ENCODE measurements around the gene UNC79.

DNA sequence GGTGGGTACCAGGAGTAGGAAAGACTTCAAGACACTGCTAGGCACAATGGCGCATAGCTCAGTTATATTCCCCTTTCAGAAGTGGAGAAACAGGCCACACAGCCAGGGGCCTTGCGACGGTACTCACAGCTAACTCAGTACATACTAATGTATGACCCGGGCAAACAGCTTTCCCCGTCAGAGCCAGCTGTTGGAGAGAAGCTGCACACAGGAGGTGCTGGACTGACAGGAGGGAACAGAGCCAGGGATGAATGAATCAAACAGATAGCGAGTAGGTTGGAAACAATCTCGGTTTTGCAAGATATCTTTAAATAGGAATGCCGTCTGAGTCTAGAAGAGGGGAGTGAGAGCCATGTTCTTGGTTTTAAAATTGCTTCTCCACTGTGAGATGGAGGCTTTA is 312.0 kb downstream of the UNC79 start:
- TF ChIP-seq EZH2 (IDR thresholded peaks at IDR 0.05; ENCODE audit: borderline replicate concordance, low read length) = no peak
- TF ChIP-seq, protein P1, sequence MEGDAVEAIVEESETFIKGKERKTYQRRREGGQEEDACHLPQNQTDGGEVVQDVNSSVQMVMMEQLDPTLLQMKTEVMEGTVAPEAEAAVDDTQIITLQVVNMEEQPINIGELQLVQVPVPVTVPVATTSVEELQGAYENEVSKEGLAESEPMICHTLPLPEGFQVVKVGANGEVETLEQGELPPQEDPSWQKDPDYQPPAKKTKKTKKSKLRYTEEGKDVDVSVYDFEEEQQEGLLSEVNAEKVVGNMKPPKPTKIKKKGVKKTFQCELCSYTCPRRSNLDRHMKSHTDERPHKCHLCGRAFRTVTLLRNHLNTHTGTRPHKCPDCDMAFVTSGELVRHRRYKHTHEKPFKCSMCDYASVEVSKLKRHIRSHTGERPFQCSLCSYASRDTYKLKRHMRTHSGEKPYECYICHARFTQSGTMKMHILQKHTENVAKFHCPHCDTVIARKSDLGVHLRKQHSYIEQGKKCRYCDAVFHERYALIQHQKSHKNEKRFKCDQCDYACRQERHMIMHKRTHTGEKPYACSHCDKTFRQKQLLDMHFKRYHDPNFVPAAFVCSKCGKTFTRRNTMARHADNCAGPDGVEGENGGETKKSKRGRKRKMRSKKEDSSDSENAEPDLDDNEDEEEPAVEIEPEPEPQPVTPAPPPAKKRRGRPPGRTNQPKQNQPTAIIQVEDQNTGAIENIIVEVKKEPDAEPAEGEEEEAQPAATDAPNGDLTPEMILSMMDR (IDR thresholded peaks at IDR 0.05; ENCODE audit: low read length) = no peak

All from OCI-LY1 (cell line).